AG10803 (cell line): ENCODE results near the gene ADGRB2.
"Not testable (repeated sequence)": the region's sequence is repeated elsewhere in the genome, so short reads cannot be mapped to it uniquely, and the experiment has no call there.

Experiments
- DNase-seq: peaks from one replicate; pipeline ENCODE4 v3.0.0; 2010; ENCODE audit warnings: low read depth
- H3K4me3 ChIP-seq: 2 replicates; pipeline ENCODE4 v1.5.1; 2011; ENCODE audit warnings: mild to moderate bottlenecking, low read length, control low read depth
- CTCF ChIP-seq: conservative IDR thresholded peaks from 2 replicates; pipeline ENCODE4 v1.5.1; 2011; ENCODE audit warnings: mild to moderate bottlenecking, low read length, control low read depth, inconsistent platforms

Gene ADGRB2

GRCh38 chr1:31714442-31715086 is 49.6 kb downstream of the ADGRB2 start:
- H3K4me3 ChIP-seq, result peak overlapping the region; percentile 39
- peak; percentile 75 for DNase-seq
- peak; percentile 52 for TF ChIP-seq CTCF

GRCh38 chr1:31712630-31713029 is 51.5 kb downstream of the ADGRB2 start:
- no peak for TF ChIP-seq CTCF
- no peak overlapping the region for H3K4me3 ChIP-seq
- peak; percentile 92 for DNase-seq

GRCh38 chr1:31712068-31712467 is 52.1 kb downstream of the ADGRB2 start:
- peak; percentile 80 for DNase-seq
- no peak for TF ChIP-seq CTCF
- H3K4me3 ChIP-seq, result peak overlapping the region; percentile 20

- no peak overlapping the region for H3K4me3 ChIP-seq
- DNase-seq, result peak; percentile 52
- no peak for TF ChIP-seq CTCF
Measured at GRCh38 chr1:31708324-31708723, 55.8 kb downstream of the ADGRB2 start.

- peak; percentile 42 for TF ChIP-seq CTCF
- no peak overlapping the region for H3K4me3 ChIP-seq
- DNase-seq, result peak; percentile 68
Measured at GRCh38 chr1:31707711-31708110, 56.4 kb downstream of the ADGRB2 start.

GRCh38 chr1:31707059-31707600 is 57.0 kb downstream of the ADGRB2 start:
- DNase-seq, H3K4me3 ChIP-seq: not testable (repeated sequence)

GRCh38 chr1:31706384-31707058 is 57.6 kb downstream of the ADGRB2 start:
- peak; percentile 38 for DNase-seq
- no peak for TF ChIP-seq CTCF
- no peak overlapping the region for H3K4me3 ChIP-seq
